ENCODE measurements around the gene ZAR1L. TPM values are rescaled to one million over a fixed set of nuclear protein-coding genes. Genes with fewer than 3 reads are reported as not detected.

The ZAR1L gene
- total RNA-seq, 2 donors from 2014 or later: not detected

GRCh38 chr13:32300920-32301319 is 14.2 kb downstream of the ZAR1L start:
- Histone ChIP-seq H3K27me3 (replicated peaks; ENCODE audit: insufficient read depth) (no peaks in the 10 kb centered on the region), H3K4me1 (ENCODE audit: control insufficient read depth in 1 of 2, low read depth in 2 of 2) (no peaks in the 10 kb centered on the region), H3K9me3 (no peaks in the 10 kb centered on the region), H3K27ac (no peak overlapping the region), H3K4me3 (no peak overlapping the region), H3K36me3 (no peaks in the 10 kb centered on the region)
- no peak for TF ChIP-seq CTCF (IDR thresholded peaks at IDR 0.05)
- DNase-seq (ENCODE audit: low spot score) (no peak), ATAC-seq (ENCODE audit: insufficient number of reproducible peaks, low FRiP score, low read depth) (no peak)

DNA sequence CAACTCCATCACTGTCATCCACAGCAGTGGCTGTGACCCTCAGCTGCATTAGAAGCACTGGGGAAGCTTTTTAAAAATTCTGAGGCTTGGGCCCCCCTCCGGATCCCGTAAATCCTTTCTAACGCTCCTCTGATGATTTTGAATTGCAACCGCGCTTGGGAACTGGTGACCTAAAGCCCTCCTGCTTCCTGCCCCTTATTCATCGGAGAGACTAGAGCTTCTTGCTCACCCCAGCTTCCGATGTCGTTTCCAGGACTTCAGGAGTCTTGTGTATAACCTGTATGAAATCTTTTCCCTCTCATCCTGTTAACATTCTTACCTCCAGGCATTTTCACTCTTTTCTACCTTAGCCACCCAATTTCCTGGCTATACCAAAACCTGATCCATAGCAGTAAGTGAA is 14.8 kb downstream of the ZAR1L start:
- H3K36me3 ChIP-seq: peaks cover 4% of the 10 kb centered on the region
- H3K4me1 ChIP-seq (ENCODE audit: control insufficient read depth in 1 of 2, low read depth in 2 of 2): no peaks in the 10 kb centered on the region
- no peak for TF ChIP-seq CTCF (IDR thresholded peaks at IDR 0.05)
- H3K4me3 ChIP-seq: no peak overlapping the region
- H3K9me3 ChIP-seq: no peaks in the 10 kb centered on the region
- no peaks in the 10 kb centered on the region for H3K27me3 ChIP-seq (replicated peaks; ENCODE audit: insufficient read depth)
- H3K27ac ChIP-seq: no peak overlapping the region
- ATAC-seq (ENCODE audit: insufficient number of reproducible peaks, low FRiP score, low read depth) (no peak), DNase-seq (ENCODE audit: low spot score) (no peak)

GRCh38 chr13:32299893-32300292 is 15.3 kb downstream of the ZAR1L start:
- no peak for DNase-seq (ENCODE audit: low spot score)
- H3K4me1 ChIP-seq (ENCODE audit: control insufficient read depth in 1 of 2, low read depth in 2 of 2): no peaks in the 10 kb centered on the region
- H3K27me3 ChIP-seq (replicated peaks; ENCODE audit: insufficient read depth): no peaks in the 10 kb centered on the region
- H3K27ac ChIP-seq: no peak overlapping the region
- no peak overlapping the region for H3K4me3 ChIP-seq
- peaks cover 7% of the 10 kb centered on the region for H3K36me3 ChIP-seq
- no peak for ATAC-seq (ENCODE audit: insufficient number of reproducible peaks, low FRiP score, low read depth)
- H3K9me3 ChIP-seq: no peaks in the 10 kb centered on the region
- TF ChIP-seq CTCF (IDR thresholded peaks at IDR 0.05): no peak

DNA sequence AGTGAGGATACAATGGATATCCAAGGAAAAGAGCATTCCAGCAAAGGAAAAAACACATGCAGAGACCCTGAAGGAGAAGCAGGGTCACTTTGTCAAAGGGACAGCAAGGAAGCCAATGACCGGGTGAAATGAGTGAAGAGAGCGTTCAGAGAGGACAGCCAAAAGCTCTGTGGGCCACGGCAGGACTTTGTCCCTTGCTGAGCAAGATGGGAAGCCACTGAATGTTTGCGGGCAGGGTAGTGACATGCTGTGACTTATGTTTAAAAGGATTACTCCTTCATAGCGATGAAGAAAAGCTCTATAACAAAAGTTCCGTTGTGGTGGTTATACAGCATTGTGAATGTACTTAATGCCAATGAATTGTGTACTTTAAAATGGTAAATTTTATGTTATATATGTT is 16.5 kb downstream of the ZAR1L start:
- ATAC-seq (ENCODE audit: insufficient number of reproducible peaks, low FRiP score, low read depth) (no peak), DNase-seq (ENCODE audit: low spot score) (no peak)
- Histone ChIP-seq H3K27me3 (replicated peaks; ENCODE audit: insufficient read depth) (no peaks in the 10 kb centered on the region), H3K27ac (no peak overlapping the region), H3K36me3 (peaks cover 13% of the 10 kb centered on the region), H3K4me1 (ENCODE audit: control insufficient read depth in 1 of 2, low read depth in 2 of 2) (no peaks in the 10 kb centered on the region), H3K9me3 (no peaks in the 10 kb centered on the region), H3K4me3 (no peak overlapping the region)
- TF ChIP-seq CTCF (IDR thresholded peaks at IDR 0.05): no peak

DNA sequence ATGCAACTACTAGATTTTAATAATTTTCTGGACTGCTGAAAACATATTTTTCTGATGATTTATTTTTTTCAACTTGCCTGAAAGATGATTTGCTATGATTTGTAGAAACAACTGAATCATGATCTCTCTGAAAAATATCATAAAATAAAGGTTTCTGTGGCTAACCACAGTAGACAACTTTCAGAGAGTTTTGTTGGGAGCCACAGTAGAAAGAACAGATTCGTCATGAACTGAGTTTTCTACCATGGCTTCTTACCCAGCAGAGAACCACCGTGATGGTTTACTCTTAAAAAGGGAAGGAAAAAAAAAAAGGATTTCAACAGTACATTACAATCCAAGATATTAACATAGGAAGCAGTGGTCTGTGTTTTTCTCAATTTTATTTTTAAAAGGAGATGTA is 18.0 kb downstream of the ZAR1L start:
- Histone ChIP-seq H3K4me1 (ENCODE audit: control insufficient read depth in 1 of 2, low read depth in 2 of 2) (no peaks in the 10 kb centered on the region), H3K27ac (no peak overlapping the region), H3K9me3 (no peaks in the 10 kb centered on the region), H3K36me3 (peaks cover 13% of the 10 kb centered on the region), H3K4me3 (no peak overlapping the region), H3K27me3 (replicated peaks; ENCODE audit: insufficient read depth) (no peaks in the 10 kb centered on the region)
- TF ChIP-seq CTCF (IDR thresholded peaks at IDR 0.05): no peak
- ATAC-seq (ENCODE audit: insufficient number of reproducible peaks, low FRiP score, low read depth) (no peak), DNase-seq (ENCODE audit: low spot score) (no peak)

Measured in thoracic aorta (tissue), 2 donors.